OCI-LY1 (cell line): ENCODE results near the gene PLCG2.

Experiments used
- H2AFZ ChIP-seq: fragments of 200-600 bp; sonication (generic), shearing (Covaris generic); 2 replicates; pipeline ENCODE4 v1.6.0; 2014; ENCODE audit warnings: antibody characterized with exemption, mild to moderate bottlenecking, low read length
- H3F3A ChIP-seq: fragments of 200-600 bp; sonication (generic), shearing (Covaris generic); 2 replicates; pipeline ENCODE4 v1.6.0; 2014; ENCODE audit warnings: mild to moderate bottlenecking, antibody characterized with exemption, low read length, moderate library complexity; ENCODE audit not compliant: insufficient read depth
- H3K27ac ChIP-seq: fragments of 200-600 bp; sonication (generic); 2 replicates; pipeline ENCODE4 v1.5.1; 2014; ENCODE audit warnings: low read length, mixed run types, mild to moderate bottlenecking, low read depth; ENCODE audit not compliant: poor library complexity, severe bottlenecking
- H3K27me3 ChIP-seq: fragments of 200-600 bp; sonication (generic); 2 replicates; pipeline ENCODE4 v1.6.0; 2014; ENCODE audit warnings: antibody characterized with exemption, mild to moderate bottlenecking, low read length, moderate library complexity; ENCODE audit not compliant: insufficient read depth
- H3K36me3 ChIP-seq: fragments of 200-600 bp; sonication (generic); 2 replicates; pipeline ENCODE4 v1.6.1; 2014; ENCODE audit warnings: mild to moderate bottlenecking, antibody characterized with exemption, low read length, moderate library complexity, mixed read lengths; ENCODE audit not compliant: insufficient read depth
- H3K4me1 ChIP-seq: fragments of 200-600 bp; sonication (generic); 2 replicates; pipeline ENCODE4 v1.5.1; 2014; ENCODE audit warnings: mild to moderate bottlenecking, low read length, moderate library complexity; ENCODE audit not compliant: insufficient read depth, severe bottlenecking
- H3K4me2 ChIP-seq: fragments of 200-600 bp; sonication (generic), shearing (Covaris generic); 2 replicates; pipeline ENCODE4 v1.6.1; 2014; ENCODE audit warnings: low read length
- H3K4me3 ChIP-seq: fragments of 200-600 bp; sonication (generic); 2 replicates; pipeline ENCODE4 v1.5.1; 2014; ENCODE audit warnings: low read length, low read depth, mild to moderate bottlenecking, mixed read lengths; ENCODE audit not compliant: poor library complexity, severe bottlenecking
- H3K79me2 ChIP-seq: fragments of 200-600 bp; shearing (Covaris generic); 2 replicates; pipeline ENCODE4 v1.6.1; 2016; ENCODE audit warnings: mixed run types, low read length, mixed read lengths; ENCODE audit not compliant: insufficient read depth
- H3K9ac ChIP-seq: fragments of 200-600 bp; sonication (generic), shearing (Covaris generic); 2 replicates; pipeline ENCODE4 v1.6.1; 2014; ENCODE audit warnings: mild to moderate bottlenecking, low read length, mixed read lengths
- H3K9me2 ChIP-seq: fragments of 200-600 bp; sonication (generic), shearing (Covaris generic); 2 replicates; pipeline ENCODE4 v1.6.1; 2014; ENCODE audit warnings: low read depth, mild to moderate bottlenecking, low read length, mixed read lengths
- H3K9me3 ChIP-seq: fragments of 200-600 bp; shearing (Covaris generic); 2 replicates; pipeline ENCODE4 v1.6.1; 2014; ENCODE audit warnings: low read length, mixed read lengths
- H4K20me1 ChIP-seq: fragments of 200-600 bp; sonication (generic), shearing (Covaris generic); 2 replicates; pipeline ENCODE4 v1.6.0; 2016; ENCODE audit warnings: mild to moderate bottlenecking, low read length; ENCODE audit not compliant: insufficient read depth
- EZH2 ChIP-seq: fragments of 200-600 bp; sonication (generic), shearing (Covaris generic); IDR thresholded peaks from 2 replicates; pipeline ENCODE4 v1.8.0; 2017; ENCODE audit warnings: borderline replicate concordance, mixed run types, mild to moderate bottlenecking, antibody characterized with exemption, low read length, moderate library complexity, mixed read lengths
- TF ChIP-seq, protein P1 (sequence below): fragments of 200-600 bp; sonication (generic), shearing (Covaris generic); IDR thresholded peaks from 2 replicates; pipeline ENCODE4 v1.5.1; 2017; ENCODE audit warnings: mild to moderate bottlenecking, antibody characterized with exemption, low read length, moderate library complexity, mixed read lengths

Gene PLCG2

DNA sequence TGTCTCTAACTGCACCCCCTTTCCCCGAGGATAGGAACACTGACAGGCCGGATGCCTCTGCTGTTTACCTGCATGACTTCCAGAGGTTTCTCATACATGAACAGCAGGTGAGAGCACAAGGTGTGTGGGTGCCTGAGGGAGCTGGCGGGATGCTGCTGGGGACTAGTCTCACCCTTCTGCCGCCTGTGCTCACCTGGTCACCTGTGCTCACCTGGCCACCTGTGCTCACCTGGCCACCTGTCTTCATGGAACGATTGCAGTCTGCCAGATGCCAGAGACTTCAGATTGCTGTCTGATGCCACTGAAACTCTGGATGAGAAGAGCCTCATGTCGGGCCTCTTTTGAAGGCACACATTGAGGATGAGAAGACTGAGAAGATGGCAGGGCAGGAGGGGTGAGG, 104.1 kb downstream of the PLCG2 start:
- H3K27me3 ChIP-seq, result no peaks in the 10 kb centered on the region
- peaks cover 97% of the 10 kb centered on the region for H3K36me3 ChIP-seq
- TF ChIP-seq, protein P1, sequence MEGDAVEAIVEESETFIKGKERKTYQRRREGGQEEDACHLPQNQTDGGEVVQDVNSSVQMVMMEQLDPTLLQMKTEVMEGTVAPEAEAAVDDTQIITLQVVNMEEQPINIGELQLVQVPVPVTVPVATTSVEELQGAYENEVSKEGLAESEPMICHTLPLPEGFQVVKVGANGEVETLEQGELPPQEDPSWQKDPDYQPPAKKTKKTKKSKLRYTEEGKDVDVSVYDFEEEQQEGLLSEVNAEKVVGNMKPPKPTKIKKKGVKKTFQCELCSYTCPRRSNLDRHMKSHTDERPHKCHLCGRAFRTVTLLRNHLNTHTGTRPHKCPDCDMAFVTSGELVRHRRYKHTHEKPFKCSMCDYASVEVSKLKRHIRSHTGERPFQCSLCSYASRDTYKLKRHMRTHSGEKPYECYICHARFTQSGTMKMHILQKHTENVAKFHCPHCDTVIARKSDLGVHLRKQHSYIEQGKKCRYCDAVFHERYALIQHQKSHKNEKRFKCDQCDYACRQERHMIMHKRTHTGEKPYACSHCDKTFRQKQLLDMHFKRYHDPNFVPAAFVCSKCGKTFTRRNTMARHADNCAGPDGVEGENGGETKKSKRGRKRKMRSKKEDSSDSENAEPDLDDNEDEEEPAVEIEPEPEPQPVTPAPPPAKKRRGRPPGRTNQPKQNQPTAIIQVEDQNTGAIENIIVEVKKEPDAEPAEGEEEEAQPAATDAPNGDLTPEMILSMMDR, result no peak
- TF ChIP-seq EZH2, result no peak
- H2AFZ ChIP-seq, result no peak overlapping the region
- no peaks in the 10 kb centered on the region; the same call in 1 of the 2 replicates for H3F3A ChIP-seq
- H3K9ac ChIP-seq, result no peak overlapping the region
- no peak overlapping the region for H3K27ac ChIP-seq
- no peaks in the 10 kb centered on the region for H3K9me3 ChIP-seq
- no peak overlapping the region for H3K4me2 ChIP-seq
- no peaks in the 10 kb centered on the region for H4K20me1 ChIP-seq
- H3K79me2 ChIP-seq, result no peaks in the 10 kb centered on the region
- H3K4me1 ChIP-seq, result no peaks in the 10 kb centered on the region
- no peak overlapping the region for H3K4me3 ChIP-seq
- no peaks in the 10 kb centered on the region for H3K9me2 ChIP-seq

DNA sequence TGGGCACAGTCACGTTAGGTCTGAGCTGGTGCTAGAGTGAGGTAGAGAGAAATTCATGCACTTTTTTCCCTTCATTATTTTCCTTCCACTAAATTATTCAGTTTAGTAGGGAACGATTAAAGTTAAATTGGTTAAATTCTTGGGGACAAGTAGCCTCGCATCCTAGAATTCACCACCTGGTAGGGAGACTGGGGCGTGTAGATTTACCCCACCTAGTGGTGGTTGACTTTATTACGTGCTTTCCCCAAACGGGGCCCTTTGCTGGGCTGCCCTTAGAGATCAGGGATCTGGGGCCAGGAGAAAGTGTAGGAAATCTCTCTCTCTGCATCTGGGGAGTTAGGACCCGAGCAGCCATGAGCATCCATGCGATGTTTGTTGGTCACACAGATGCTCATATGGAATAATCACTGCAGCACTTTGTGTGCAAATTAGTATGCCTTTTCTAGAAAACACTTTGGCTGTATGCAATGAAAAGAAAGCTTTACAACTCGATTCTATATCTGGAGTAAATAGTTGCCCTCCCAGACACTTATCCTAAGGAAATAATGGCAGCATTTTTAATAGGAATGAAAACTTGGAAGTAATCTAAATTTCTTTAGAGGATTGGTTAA, 107.0 kb downstream of the PLCG2 start:
- Histone ChIP-seq H3K9me2 (no peaks in the 10 kb centered on the region), H3K4me2 (no peak overlapping the region), H3K79me2 (no peaks in the 10 kb centered on the region), H3K27ac (peak overlapping the region; percentile 55), H3K4me1 (no peaks in the 10 kb centered on the region), H3K4me3 (no peak overlapping the region), H3K9me3 (no peaks in the 10 kb centered on the region), H4K20me1 (no peaks in the 10 kb centered on the region), H3F3A (no peaks in the 10 kb centered on the region), H2AFZ (no peak overlapping the region), H3K9ac (no peak overlapping the region), H3K27me3 (no peaks in the 10 kb centered on the region), H3K36me3 (peaks cover 97% of the 10 kb centered on the region)
- TF ChIP-seq, protein P1, result peak; percentile 74
- no peak for TF ChIP-seq EZH2

DNA sequence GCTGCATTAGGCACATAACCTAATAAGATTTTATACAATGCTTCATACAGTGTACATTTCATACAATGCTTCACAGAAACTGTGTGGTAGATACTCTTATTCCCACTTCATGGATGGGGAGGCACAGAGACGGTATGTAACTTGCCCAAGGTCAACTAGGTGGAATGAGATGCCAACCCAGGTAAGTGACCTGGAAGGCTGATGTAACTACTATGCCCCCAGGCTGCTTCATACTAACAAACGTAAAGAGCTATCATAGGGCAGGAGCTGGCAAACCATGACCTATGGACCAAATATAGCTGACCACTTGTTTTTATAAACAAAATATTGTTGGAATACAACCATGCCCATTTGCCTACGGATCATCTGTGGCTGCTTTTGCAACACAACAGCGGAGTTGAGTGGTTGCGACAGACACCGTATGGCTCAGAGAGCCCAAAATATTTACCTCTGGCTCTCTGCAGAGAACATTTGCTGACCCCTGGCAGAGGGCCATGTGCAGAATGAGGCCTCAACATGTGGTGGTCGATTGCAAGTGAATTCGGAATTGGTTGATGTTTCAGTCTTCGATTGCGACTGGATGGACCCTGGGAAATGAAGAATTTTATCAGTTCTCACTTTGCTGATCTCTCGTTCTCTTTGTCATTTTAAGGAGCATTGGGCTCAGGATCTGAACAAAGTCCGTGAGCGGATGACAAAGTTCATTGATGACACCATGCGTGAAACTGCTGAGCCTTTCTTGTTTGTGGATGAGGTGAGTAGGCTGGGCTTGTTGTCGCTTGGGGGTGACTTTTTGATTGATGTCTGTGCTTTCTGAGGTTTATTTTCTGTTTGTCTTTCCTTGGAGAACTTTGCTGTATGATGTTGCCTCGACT, 109.7 kb downstream of the PLCG2 start:
- TF ChIP-seq, protein P1, result no peak
- no peak for TF ChIP-seq EZH2
- H3K4me3 ChIP-seq, result no peak overlapping the region
- H4K20me1 ChIP-seq, result no peaks in the 10 kb centered on the region
- no peaks in the 10 kb centered on the region for H3K9me2 ChIP-seq
- H3K27me3 ChIP-seq, result no peaks in the 10 kb centered on the region
- H3K79me2 ChIP-seq, result no peaks in the 10 kb centered on the region
- no peak overlapping the region for H3K27ac ChIP-seq
- no peaks in the 10 kb centered on the region for H3K4me1 ChIP-seq
- H2AFZ ChIP-seq, result no peak overlapping the region
- H3K4me2 ChIP-seq, result no peak overlapping the region
- H3F3A ChIP-seq, result no peaks in the 10 kb centered on the region
- H3K9me3 ChIP-seq, result no peaks in the 10 kb centered on the region
- no peak overlapping the region for H3K9ac ChIP-seq
- peaks cover 97% of the 10 kb centered on the region for H3K36me3 ChIP-seq
